Fibroblast of lung (primary cell): ENCODE measurements around the gene BICRA.

Experiments used
- CTCF ChIP-seq, 2 donors: IDR thresholded peaks in 1 of 2; conservative IDR thresholded peaks in 1 of 2; 1 replicate in 1 of 2; 2 replicates in 1 of 2; pipeline ENCODE4 v1.5.1; 2011 to 2012; ENCODE audit warnings: low read length in 2 of 2, control low read depth in 1 of 2, inconsistent platforms in 1 of 2, low read depth in 1 of 2, mild to moderate bottlenecking in 1 of 2
- EZH2 ChIP-seq: IDR thresholded peaks from 2 replicates; pipeline ENCODE4 v1.5.1; 2012; ENCODE audit warnings: low read length, control low read depth, mild to moderate bottlenecking; ENCODE audit errors: missing control alignments

- no peak for TF ChIP-seq CTCF (conservative IDR thresholded peaks at IDR 0.05 in 1 of 2, IDR thresholded peaks at IDR 0.05 in 1 of 2; ENCODE audit: low read depth in 1 of 2, low read length in 2 of 2)
- TF ChIP-seq EZH2: no peak
Observed at GRCh38 chr19:47609906-47610894, 1.3 kb downstream of the BICRA start.
